Chondrocyte (in vitro differentiated cells): ENCODE measurements around the gene FUS. TPM values are rescaled to one million over a fixed set of nuclear protein-coding genes. Genes with fewer than 3 reads are reported as not detected.

Experiments used
- DNase-seq: peaks from one replicate; pipeline ENCODE4 v3.0.0; 2021; ENCODE audit warnings: mixed read lengths, low spot score
- H3K27ac Mint-ChIP-seq: one replicate; pipeline ENCODE4 v1.8.0; 2021; ENCODE audit warnings: mild to moderate bottlenecking, moderate library complexity, mixed read lengths; ENCODE audit not compliant: unreplicated experiment
- H3K27me3 Mint-ChIP-seq: 2 replicates; pipeline ENCODE4 v1.8.0; 2021; ENCODE audit warnings: low read depth, mixed read lengths
- H3K36me3 Mint-ChIP-seq: 2 replicates; pipeline ENCODE4 v1.8.0; 2021; ENCODE audit warnings: low read depth, mixed read lengths
- H3K4me1 Mint-ChIP-seq: 2 replicates; pipeline ENCODE4 v1.8.0; 2021; ENCODE audit warnings: low read depth, mild to moderate bottlenecking, mixed read lengths
- H3K4me3 Mint-ChIP-seq: one replicate; pipeline ENCODE4 v1.8.0; 2021; ENCODE audit warnings: mild to moderate bottlenecking, moderate library complexity, mixed read lengths; ENCODE audit not compliant: unreplicated experiment
- H3K9me3 Mint-ChIP-seq: 2 replicates; pipeline ENCODE4 v1.8.0; 2021; ENCODE audit warnings: low read depth, mixed read lengths
- total RNA-seq: library from RNA; stranded (reverse); gene quantifications from 3 replicates; pipeline ENCODE4 v1.2.1, GENCODE V29; 2021
- TF ChIP-seq, protein P1 (sequence below): fragments of 200-600 bp; sonication (generic); IDR thresholded peaks from 2 replicates; pipeline ENCODE4 v1.5.0; 2021; ENCODE audit warnings: antibody characterized with exemption, mild to moderate bottlenecking, moderate library complexity

FUS gene
- total RNA-seq, 1 donor from 2014 or later: 231 TPM

DNA sequence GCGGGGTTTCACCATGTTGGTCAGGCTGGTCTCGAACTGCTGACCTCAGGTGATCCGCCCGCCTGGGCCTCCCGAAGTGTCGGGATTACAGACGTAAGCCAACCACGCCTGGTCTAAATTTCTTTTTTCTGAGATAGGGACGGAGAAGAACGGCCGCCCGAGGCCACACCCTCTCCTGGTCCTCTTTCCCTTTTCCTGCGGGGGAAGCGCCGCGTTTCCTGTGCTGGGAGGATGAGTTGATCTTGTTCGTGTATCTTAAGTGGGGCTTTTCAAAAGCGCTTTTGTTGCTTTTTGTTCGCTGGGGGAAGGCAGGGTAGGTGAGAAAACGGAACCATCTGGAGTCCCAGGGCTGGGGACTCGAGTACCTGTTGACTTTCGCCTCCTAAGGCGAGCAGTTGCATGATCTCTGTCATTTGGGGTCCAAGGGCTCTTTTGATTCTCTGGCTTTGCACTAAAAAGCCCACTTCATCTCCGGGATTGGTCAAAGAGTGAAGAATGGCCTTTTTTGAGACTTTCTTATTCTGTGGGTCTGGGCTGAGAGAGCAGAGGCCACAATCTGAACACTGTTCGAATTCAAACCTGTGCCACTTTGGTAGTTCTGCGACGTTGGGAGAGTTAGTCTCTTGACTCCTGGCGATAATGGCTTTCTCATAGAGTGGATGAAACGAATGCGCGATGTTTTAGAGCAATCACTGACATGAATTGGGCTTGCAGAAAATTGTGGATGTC, 1.3 kb downstream of the FUS start:
- peaks cover 36% of the 10 kb centered on the region for H3K36me3 Mint-ChIP-seq
- H3K4me3 Mint-ChIP-seq: peak overlapping the region; percentile 96

DNA sequence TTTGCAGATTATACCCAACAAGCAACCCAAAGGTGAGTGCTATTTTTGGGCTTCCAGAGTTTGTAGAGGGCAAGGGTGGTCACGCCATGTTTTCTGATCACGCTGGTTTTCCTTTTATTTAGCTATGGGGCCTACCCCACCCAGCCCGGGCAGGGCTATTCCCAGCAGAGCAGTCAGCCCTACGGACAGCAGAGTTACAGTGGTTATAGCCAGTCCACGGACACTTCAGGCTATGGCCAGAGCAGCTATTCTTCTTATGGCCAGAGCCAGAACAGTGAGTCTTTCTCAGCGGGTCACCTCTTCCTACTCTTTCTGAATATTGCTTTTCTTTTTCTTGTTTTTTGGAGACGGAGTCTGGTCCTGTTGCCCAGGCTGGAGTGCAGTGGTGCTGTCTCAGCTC, 2.5 kb downstream of the FUS start:
- H3K27ac Mint-ChIP-seq: peak overlapping the region; percentile 100
- peak; percentile 33 for DNase-seq
- no peaks in the 10 kb centered on the region for H3K27me3 Mint-ChIP-seq
- no peaks in the 10 kb centered on the region for H3K9me3 Mint-ChIP-seq
- peaks cover 53% of the 10 kb centered on the region for H3K4me1 Mint-ChIP-seq
- peak overlapping the region; percentile 96 for H3K4me3 Mint-ChIP-seq
- TF ChIP-seq, protein P1, sequence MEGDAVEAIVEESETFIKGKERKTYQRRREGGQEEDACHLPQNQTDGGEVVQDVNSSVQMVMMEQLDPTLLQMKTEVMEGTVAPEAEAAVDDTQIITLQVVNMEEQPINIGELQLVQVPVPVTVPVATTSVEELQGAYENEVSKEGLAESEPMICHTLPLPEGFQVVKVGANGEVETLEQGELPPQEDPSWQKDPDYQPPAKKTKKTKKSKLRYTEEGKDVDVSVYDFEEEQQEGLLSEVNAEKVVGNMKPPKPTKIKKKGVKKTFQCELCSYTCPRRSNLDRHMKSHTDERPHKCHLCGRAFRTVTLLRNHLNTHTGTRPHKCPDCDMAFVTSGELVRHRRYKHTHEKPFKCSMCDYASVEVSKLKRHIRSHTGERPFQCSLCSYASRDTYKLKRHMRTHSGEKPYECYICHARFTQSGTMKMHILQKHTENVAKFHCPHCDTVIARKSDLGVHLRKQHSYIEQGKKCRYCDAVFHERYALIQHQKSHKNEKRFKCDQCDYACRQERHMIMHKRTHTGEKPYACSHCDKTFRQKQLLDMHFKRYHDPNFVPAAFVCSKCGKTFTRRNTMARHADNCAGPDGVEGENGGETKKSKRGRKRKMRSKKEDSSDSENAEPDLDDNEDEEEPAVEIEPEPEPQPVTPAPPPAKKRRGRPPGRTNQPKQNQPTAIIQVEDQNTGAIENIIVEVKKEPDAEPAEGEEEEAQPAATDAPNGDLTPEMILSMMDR: no peak
- peaks cover 46% of the 10 kb centered on the region for H3K36me3 Mint-ChIP-seq

More for the DNA sequence above, 1.3 kb downstream of the FUS start:
- H3K4me1 Mint-ChIP-seq: peaks cover 51% of the 10 kb centered on the region
- no peaks in the 10 kb centered on the region for H3K9me3 Mint-ChIP-seq
- no peaks in the 10 kb centered on the region for H3K27me3 Mint-ChIP-seq
- TF ChIP-seq, protein P1: no peak
- DNase-seq: peak; percentile 64
- peak overlapping the region; percentile 100 for H3K27ac Mint-ChIP-seq

DNA sequence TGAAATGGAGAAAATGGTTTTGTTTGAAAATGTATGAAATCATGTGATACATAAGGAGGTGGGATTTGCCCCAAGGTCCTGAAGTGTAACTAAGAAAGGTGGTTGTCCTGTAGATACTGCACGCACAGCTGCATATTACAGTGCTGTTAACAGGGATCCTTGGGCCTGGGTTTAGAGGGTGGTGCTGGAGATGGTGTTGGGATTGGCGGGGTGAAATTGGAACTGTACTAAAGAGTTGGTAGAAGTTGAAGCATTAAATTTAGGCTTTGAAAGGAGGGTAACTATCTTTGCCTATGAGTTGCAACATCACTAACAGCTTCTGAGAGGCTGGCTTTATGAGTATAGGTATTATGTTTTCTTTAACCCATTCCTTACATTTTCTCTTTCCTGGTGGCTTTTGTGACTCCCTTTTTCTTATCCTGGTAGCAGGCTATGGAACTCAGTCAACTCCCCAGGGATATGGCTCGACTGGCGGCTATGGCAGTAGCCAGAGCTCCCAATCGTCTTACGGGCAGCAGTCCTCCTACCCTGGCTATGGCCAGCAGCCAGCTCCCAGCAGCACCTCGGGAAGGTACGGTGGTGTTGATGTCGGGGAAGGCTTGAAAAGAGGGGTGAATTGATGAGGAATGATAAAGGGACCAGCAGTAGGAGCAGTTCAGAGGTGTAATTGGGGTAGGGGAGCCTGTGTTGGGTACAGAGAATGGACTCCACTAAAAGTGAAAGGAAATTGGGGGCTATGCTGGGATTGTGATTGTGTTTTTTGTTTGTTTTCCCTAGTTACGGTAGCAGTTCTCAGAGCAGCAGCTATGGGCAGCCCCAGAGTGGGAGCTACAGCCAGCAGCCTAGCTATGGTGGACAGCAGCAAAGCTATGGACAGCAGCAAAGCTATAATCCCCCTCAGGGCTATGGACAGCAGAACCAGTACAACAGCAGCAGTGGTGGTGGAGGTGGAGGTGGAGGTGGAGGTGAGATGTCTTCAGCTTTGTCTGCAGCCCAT, 3.8 kb downstream of the FUS start:
- peaks cover 59% of the 10 kb centered on the region for H3K36me3 Mint-ChIP-seq
- H3K27ac Mint-ChIP-seq: peak overlapping the region; percentile 100
- H3K27me3 Mint-ChIP-seq: no peaks in the 10 kb centered on the region
- TF ChIP-seq, protein P1: no peak
- H3K4me3 Mint-ChIP-seq: peak overlapping the region; percentile 96
- H3K4me1 Mint-ChIP-seq: peaks cover 51% of the 10 kb centered on the region
- no peaks in the 10 kb centered on the region for H3K9me3 Mint-ChIP-seq
- peak; percentile 39 for DNase-seq

DNA sequence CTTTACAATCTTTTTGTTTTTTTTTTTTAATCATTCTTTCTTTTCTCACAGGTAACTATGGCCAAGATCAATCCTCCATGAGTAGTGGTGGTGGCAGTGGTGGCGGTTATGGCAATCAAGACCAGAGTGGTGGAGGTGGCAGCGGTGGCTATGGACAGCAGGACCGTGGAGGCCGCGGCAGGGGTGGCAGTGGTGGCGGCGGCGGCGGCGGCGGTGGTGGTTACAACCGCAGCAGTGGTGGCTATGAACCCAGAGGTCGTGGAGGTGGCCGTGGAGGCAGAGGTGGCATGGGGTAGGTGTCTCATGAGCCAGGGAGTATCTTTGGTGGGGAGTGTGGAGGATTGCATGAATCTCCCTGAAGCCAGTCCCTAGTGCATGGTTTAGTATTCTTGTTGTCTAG, 4.9 kb downstream of the FUS start:
- Mint-ChIP-seq H3K36me3 (peaks cover 70% of the 10 kb centered on the region), H3K27ac (no peak overlapping the region), H3K4me1 (peaks cover 45% of the 10 kb centered on the region), H3K27me3 (no peaks in the 10 kb centered on the region), H3K4me3 (no peak overlapping the region), H3K9me3 (no peaks in the 10 kb centered on the region)
- TF ChIP-seq, protein P1: no peak
- DNase-seq: peak; percentile 80

DNA sequence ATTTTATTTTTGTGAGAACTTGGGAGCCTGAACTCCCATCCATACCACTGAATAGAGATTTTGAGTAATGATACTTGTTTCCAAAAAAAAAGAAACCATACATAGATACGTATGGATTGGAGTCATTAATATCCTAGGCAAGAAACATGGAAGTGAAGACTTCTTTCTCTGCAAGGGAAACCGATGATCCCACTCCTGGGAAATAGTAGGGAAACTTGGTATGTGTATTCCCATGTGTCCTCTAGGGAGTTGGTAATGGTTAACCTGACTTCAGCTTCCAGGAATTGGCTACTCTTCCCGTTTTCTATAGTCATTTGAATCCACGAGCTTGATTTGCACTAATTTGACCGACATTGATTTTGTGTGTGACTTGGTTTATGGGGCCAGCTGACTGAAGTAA, 5.4 kb downstream of the FUS start:
- no peak overlapping the region for H3K4me3 Mint-ChIP-seq
- TF ChIP-seq, protein P1: no peak
- peaks cover 45% of the 10 kb centered on the region for H3K4me1 Mint-ChIP-seq
- no peak for DNase-seq
- H3K9me3 Mint-ChIP-seq: no peaks in the 10 kb centered on the region
- H3K27ac Mint-ChIP-seq: peak overlapping the region; percentile 18
- no peaks in the 10 kb centered on the region for H3K27me3 Mint-ChIP-seq
- H3K36me3 Mint-ChIP-seq: peaks cover 75% of the 10 kb centered on the region
